GM10248 (cell line): ENCODE results near the gene PSTK.

Source experiments
- CTCF ChIA-PET: fragments of 300-600 bp; sonication (Branson Sonifier 250); formaldehyde crosslinking; extraction: SDS; loops from one replicate; lab custom pipeline; 2021; ENCODE audit warnings: antibody characterized with exemption; lab: Yijun Ruan, JAX
- POLR2A ChIA-PET: fragments of 350-650 bp; sonication (Branson Sonifier 250); formaldehyde crosslinking; extraction: SDS; loops from one replicate; lab custom pipeline; 2020; ENCODE audit warnings: antibody characterized with exemption; lab: Yijun Ruan, JAX
- DNase-seq: peaks from one replicate; pipeline ENCODE4 v3.0.0; 2012; ENCODE audit errors: extremely low spot score
- CTCF ChIP-seq: IDR thresholded peaks from 2 replicates; pipeline ENCODE4 v1.5.1; 2012; ENCODE audit warnings: mild to moderate bottlenecking, low read depth; ENCODE audit errors: extremely low read depth, missing control alignments, control extremely low read depth

PSTK gene

GRCh38 chr10:122968698-122969097 is 11.5 kb upstream of the PSTK start:
- CTCF ChIA-PET, result interaction anchor here (0.9 to 1.6 kb wide), 3 partner anchors 11 to 13 kb away, joined by 3 to 5 read pairs (median 4); partner anchors contain the start of gene PSTK
- POLR2A ChIA-PET, result no interaction called here
- TF ChIP-seq CTCF, result no peak
- no peak for DNase-seq

- TF ChIP-seq CTCF, result no peak
- POLR2A ChIA-PET, result no interaction called here
Measured at GRCh38 chr10:122974023-122974422, 6.2 kb upstream of the PSTK start.

GRCh38 chr10:122974543-122975064 is 5.6 kb upstream of the PSTK start:
- CTCF ChIA-PET, result interaction anchor here (1.3 kb wide), 1 partner anchor 12 kb away, joined by 3 read pairs; no protein-coding TSS in a partner anchor
- POLR2A ChIA-PET, result no interaction called here
- DNase-seq, result no peak
- no peak for TF ChIP-seq CTCF

More at GRCh38 chr10:122974023-122974422, 6.2 kb upstream of the PSTK start:
- CTCF ChIA-PET, result interaction anchor here (1.3 kb wide), 1 partner anchor 12 kb away, joined by 3 read pairs; no protein-coding TSS in a partner anchor
- DNase-seq, result no peak

- DNase-seq, result peak; percentile 28
- peak; percentile 20 for TF ChIP-seq CTCF
- POLR2A ChIA-PET, result interaction anchor here (2.0 kb wide), 1 partner anchor 27 kb away, joined by 8 read pairs; the partner anchor contains the start of genes ACADSB and IKZF5
- CTCF ChIA-PET, result interaction anchor here (0.6 to 8.5 kb wide), 15 partner anchors 10 to 496 kb away, joined by 3 to 107 read pairs (median 6); partner anchors contain the start of genes ACADSB and IKZF5
Measured at GRCh38 chr10:122981066-122981464, 864 bp downstream of the PSTK start.

GRCh38 chr10:122983898-122984297 is 3.7 kb downstream of the PSTK start:
- POLR2A ChIA-PET, result no interaction called here
- no peak for TF ChIP-seq CTCF
- CTCF ChIA-PET, result interaction anchor here (1.6 to 8.5 kb wide), 3 partner anchors 10 to 36 kb away, joined by 4 to 107 read pairs (median 84); partner anchors contain the start of genes ACADSB and IKZF5
- DNase-seq, result no peak

GRCh38 chr10:122984708-122985107 is 4.5 kb downstream of the PSTK start:
- ChIA-PET POLR2A (no interaction called here), CTCF (interaction anchor here (1.3 to 8.5 kb wide), 3 partner anchors 10 to 58 kb away, joined by 3 to 107 read pairs (median 84); partner anchors contain the start of genes ACADSB and IKZF5)
- TF ChIP-seq CTCF, result no peak
- DNase-seq, result no peak
